SK-N-SH treated with all-trans-retinoic acid at 6 μM for 48 hours (cell line): ENCODE data around the gene DHDDS.

ENCODE experiments used
- ARNTL ChIP-seq: fragments of 450-650 bp; formaldehyde crosslinking; IDR thresholded peaks from 2 replicates; pipeline ENCODE4 v1.5.0; 2020; ENCODE audit warnings: low read depth, mild to moderate bottlenecking, moderate library complexity, borderline replicate concordance
- PATZ1 ChIP-seq: fragments of 250-450 bp; sonication (Bioruptor Pico); IDR thresholded peaks from 2 replicates; pipeline ENCODE4 v1.8.0; 2020; ENCODE audit warnings: mild to moderate bottlenecking, moderate library complexity, borderline replicate concordance
- RARB ChIP-seq: fragments of 250-450 bp; sonication (Bioruptor Pico); IDR thresholded peaks from 2 replicates; pipeline ENCODE4 v1.8.0; 2021; ENCODE audit warnings: mild to moderate bottlenecking, moderate library complexity
- TCF4 ChIP-seq: fragments of 250-450 bp; sonication (Bioruptor Pico); IDR thresholded peaks from 2 replicates; pipeline ENCODE4 v1.8.0; 2021; ENCODE audit warnings: mild to moderate bottlenecking, moderate library complexity, borderline replicate concordance
- TOX ChIP-seq: fragments of 250-450 bp; sonication (Bioruptor Pico); IDR thresholded peaks from 2 replicates; pipeline ENCODE4 v1.8.0; 2021; ENCODE audit warnings: mild to moderate bottlenecking, moderate library complexity, borderline replicate concordance
- ZFP3 ChIP-seq: fragments of 250-450 bp; sonication (Bioruptor Pico); IDR thresholded peaks from 2 replicates; pipeline ENCODE4 v1.5.0; 2020; ENCODE audit warnings: mild to moderate bottlenecking, moderate library complexity

DNA sequence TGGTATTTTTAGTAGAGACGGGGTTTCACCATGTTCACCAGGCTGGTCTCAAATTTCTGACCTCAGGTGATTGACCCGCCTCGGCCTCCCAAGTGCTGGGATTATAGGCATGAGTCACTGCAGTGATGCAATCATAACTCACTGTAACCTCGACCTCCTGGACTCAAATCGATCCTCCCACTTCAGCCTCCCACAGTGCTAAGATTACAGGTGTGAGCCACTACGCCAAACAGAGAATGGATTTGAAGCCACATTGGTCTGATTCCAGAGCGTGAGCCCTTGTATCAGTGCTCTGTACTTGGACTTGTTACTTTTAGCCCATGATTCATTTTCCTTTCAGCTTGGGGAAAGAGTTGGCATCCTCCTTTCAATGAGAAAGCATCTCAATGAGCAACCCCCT, 44.7 kb upstream of the DHDDS start:
- no peak for TF ChIP-seq TOX (CRISPR knock-in tag)
- TF ChIP-seq RARB (CRISPR knock-in tag), result no peak
- no peak for TF ChIP-seq PATZ1 (CRISPR knock-in tag)
- no peak for TF ChIP-seq ZFP3 (CRISPR knock-in tag)
- no peak for TF ChIP-seq ARNTL
- TF ChIP-seq TCF4 (CRISPR knock-in tag), result no peak
